ENCODE results near the gene MUSTN1.

Gene MUSTN1

GRCh38 chr3:52783211-52783555 lies 51.6 kb downstream of the MUSTN1 start:
- in situ Hi-C loops (cut with MboI; ENCODE audit: low pct_unique_long_range_greater_than_20kb, low sequenced_read_pairs, unreplicated experiment) = no loop called here
- DNase-seq (ENCODE audit: low spot score) = no peak
- no peak for TF ChIP-seq CTCF (IDR thresholded peaks at IDR 0.05; ENCODE audit: extremely low read depth, insufficient read depth, missing control alignments)
